GM12872 (cell line): ENCODE data around the gene AATK.

ENCODE experiments used
- CTCF ChIP-seq: IDR thresholded peaks from 3 replicates; pipeline ENCODE4 v1.5.1; 2011; ENCODE audit warnings: low read depth, mild to moderate bottlenecking, low read length, moderate library complexity; ENCODE audit not compliant: insufficient read depth

Gene AATK

DNA sequence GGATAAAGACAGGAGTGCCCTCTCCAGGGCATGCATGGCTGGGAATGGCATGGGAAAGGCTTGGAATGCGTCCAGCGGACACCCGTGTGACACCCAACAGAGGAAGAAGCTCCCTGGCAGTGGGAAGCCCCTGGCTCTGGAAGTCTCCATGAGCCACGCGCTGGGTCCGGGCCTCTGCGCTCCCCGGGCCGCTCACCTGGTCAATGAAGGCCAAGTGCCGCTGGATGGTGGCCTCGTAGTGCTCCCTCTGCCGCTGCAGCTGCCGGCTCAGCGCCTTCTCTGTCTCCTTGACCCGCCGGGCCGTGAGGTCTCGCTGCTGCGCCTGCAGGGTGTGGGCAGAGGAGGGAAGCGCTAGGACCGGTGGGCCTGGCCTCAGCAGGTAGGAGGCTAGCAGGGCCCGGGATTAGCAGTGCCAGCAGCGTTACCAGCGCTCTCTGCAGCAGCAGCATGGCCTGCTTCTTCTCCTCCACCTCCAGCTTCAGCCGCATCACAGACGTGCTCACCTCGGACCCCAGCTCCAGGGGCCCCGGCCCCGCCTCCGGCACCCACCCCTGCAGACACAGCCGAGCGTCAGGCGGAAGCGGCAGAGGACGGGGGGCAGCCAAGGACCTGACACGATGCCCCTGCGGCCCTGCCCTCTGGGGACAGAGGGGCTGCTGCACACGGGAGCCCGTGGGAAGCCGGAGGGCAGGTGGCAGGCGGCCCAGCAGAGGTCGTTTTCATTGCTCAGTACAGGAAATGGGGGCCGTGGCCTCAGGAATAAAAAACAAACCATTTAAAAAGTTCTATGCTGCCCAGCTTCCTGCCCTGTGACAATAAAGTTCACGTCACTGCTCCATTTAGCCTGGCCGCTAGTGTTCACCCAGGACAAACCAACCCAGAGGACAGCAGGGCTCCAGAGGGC lies 30.7 kb upstream of the AATK start:
- no peak for TF ChIP-seq CTCF

DNA sequence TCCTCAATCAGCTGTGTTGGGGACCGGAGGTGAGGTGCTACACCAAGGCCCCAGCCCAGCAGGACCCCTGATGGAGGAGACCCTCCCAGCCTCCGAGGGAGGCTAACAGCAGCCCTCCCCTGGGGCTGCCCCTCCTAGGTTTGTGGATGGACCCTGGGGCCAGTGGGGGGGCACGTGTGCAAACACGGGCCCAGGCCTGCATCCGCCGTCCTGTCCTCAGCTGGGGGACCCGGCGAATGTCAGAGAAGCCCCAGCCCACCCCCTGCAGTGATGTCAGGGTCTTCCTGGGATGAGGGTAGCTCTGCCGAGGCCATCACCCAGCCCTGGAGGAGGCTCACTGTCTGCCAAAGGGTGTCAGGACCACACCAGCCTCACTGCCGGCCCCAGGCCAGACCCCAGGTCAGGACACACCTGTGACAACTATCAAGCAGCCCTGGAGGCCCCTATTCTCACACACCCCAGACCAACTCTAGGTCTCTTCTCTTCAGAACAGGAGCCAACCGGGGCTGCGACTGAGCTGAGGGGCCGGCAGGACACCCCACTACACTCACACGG lies 30.0 kb upstream of the AATK start:
- TF ChIP-seq CTCF: no peak

GRCh38 chr17:81194941-81195901 lies 29.2 kb upstream of the AATK start:
- TF ChIP-seq CTCF: no peak

DNA sequence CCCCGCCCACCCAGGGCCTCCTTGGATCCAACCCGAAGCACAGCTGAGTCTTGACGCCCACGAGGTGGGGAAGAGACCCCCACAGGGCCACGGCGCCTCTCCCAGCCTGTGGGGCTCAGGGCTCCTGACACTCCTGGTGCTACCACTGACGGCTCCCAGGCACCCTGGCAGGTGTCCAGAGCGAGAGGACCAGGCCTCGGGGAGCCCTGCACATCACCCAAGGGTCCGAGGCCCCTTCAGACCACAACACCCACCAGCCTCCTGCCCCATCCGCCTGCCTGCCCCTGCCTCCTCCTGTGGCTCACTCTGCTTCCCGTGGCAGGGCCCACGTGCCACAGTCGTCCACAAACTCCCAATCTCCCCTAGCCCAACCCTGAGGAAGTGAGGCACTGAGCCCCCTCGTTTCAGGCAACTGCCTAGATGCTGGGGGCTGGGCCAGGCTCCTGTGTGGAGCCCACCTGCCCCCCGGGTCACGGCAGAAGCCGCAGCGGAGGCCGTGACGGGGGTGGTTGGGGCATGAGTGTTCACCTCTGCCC lies 28.3 kb upstream of the AATK start:
- TF ChIP-seq CTCF: no peak

- no peak for TF ChIP-seq CTCF
These were observed 27.6 kb upstream of the AATK start for GRCh38 chr17:81193470-81194224.

DNA sequence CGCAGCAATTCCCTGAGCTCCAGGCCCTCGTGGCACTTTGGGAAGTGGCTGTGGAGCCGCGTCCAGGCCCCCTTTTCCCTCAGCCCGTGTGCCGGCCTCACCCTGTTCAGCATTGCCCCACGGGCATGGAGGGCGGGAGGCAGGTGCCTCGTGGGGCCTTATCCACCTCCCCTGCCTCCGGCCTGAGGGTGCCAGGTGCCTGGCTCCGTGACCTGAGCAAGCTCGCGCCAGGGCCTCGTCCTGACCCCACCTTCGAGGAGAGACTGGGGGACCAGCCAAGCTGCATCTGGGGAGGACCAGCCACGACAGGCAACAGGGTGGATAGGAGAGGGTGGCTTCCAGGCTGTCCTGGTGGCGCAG lies 27.0 kb upstream of the AATK start:
- no peak for TF ChIP-seq CTCF
